Neural cell (in vitro differentiated cells): ENCODE measurements around the gene FOXP4. TPM values are rescaled to one million over a fixed set of nuclear protein-coding genes. Genes with fewer than 3 reads are reported as not detected.

Source experiments
- H2AFZ ChIP-seq: fragments of 200-600, 300-800 bp; sonication (generic), shearing (Covaris generic); 2 replicates; pipeline ENCODE4 v1.6.0; 2014; ENCODE audit warnings: low read depth, mild to moderate bottlenecking, antibody characterized with exemption, low read length, moderate library complexity
- H3F3A ChIP-seq: fragments of 200-600 bp; shearing (Covaris generic); 2 replicates; pipeline ENCODE4 v1.6.1; 2016; ENCODE audit warnings: mild to moderate bottlenecking, moderate library complexity, mixed read lengths, antibody characterized with exemption, low read length; ENCODE audit not compliant: insufficient read depth, poor library complexity, severe bottlenecking
- H3K27ac ChIP-seq: fragments of 200-600, 300-800 bp; sonication (generic), shearing (Covaris generic); 2 replicates; pipeline ENCODE4 v1.5.1; 2014; ENCODE audit warnings: mild to moderate bottlenecking, low read length, moderate library complexity
- H3K27me3 ChIP-seq: fragments of 300-800, 200-600 bp; sonication (generic), shearing (Covaris generic); 2 replicates; pipeline ENCODE4 v1.6.0; 2014; ENCODE audit warnings: mild to moderate bottlenecking, low read depth, low read length, moderate library complexity; ENCODE audit not compliant: insufficient read depth
- H3K36me3 ChIP-seq: fragments of 300-800, 200-600 bp; sonication (generic), shearing (Covaris generic); 2 replicates; pipeline ENCODE4 v1.5.1; 2014; ENCODE audit warnings: mild to moderate bottlenecking, antibody characterized with exemption, low read length, moderate library complexity; ENCODE audit not compliant: insufficient read depth
- H3K4me2 ChIP-seq: fragments of 300-800, 200-600 bp; sonication (generic), shearing (Covaris generic); 2 replicates; pipeline ENCODE4 v1.6.0; 2014; ENCODE audit warnings: mild to moderate bottlenecking, low read length
- H3K4me3 ChIP-seq: fragments of 300-800, 200-600 bp; sonication (generic), shearing (Covaris generic); 2 replicates; pipeline ENCODE4 v1.5.1; 2014; ENCODE audit warnings: mild to moderate bottlenecking, low read length, moderate library complexity
- H3K79me2 ChIP-seq: fragments of 200-600 bp; shearing (Covaris generic); replicated peaks from 2 replicates; pipeline ENCODE4 v1.6.0; 2014; ENCODE audit warnings: mild to moderate bottlenecking, low read length, moderate library complexity; ENCODE audit not compliant: insufficient read depth
- H3K9ac ChIP-seq: fragments of 300-800, 200-600 bp; sonication (generic), shearing (Covaris generic); 2 replicates; pipeline ENCODE4 v1.6.1; 2016; ENCODE audit warnings: mild to moderate bottlenecking, low read length, mixed read lengths
- H3K9me2 ChIP-seq: fragments of 200-600 bp; shearing (Covaris generic); 2 replicates; pipeline ENCODE4 v1.6.1; 2016; ENCODE audit warnings: mild to moderate bottlenecking, low read length, mixed read lengths; ENCODE audit not compliant: insufficient read depth
- H3K9me3 ChIP-seq: fragments of 200-600, 300-800 bp; sonication (generic), shearing (Covaris generic); 2 replicates; pipeline ENCODE4 v1.6.1; 2016; ENCODE audit warnings: mild to moderate bottlenecking, mixed run types, low read length, moderate library complexity, mixed read lengths
- H4K20me1 ChIP-seq: fragments of 200-600 bp; shearing (Covaris generic); 2 replicates; pipeline ENCODE4 v1.6.1; 2016; ENCODE audit warnings: mild to moderate bottlenecking, mixed run types; ENCODE audit not compliant: insufficient read depth
- CTCF ChIP-seq: fragments of 450-650 bp; IDR thresholded peaks from 2 replicates; pipeline ENCODE4 v1.5.1; 2014; ENCODE audit warnings: antibody characterized with exemption, mild to moderate bottlenecking, moderate library complexity; ENCODE audit not compliant: poor library complexity, severe bottlenecking
- EP300 ChIP-seq: fragments of 450-650 bp; conservative IDR thresholded peaks from 2 replicates; pipeline ENCODE4 v1.6.1; 2014; ENCODE audit warnings: antibody characterized with exemption, mild to moderate bottlenecking, moderate library complexity; ENCODE audit not compliant: poor library complexity, severe bottlenecking
- EZH2 ChIP-seq: fragments of 200-600, 300-800 bp; shearing (Covaris generic), sonication (generic); IDR thresholded peaks from 2 replicates; pipeline ENCODE4 v1.6.1; 2014; ENCODE audit warnings: antibody characterized with exemption, low read length, borderline replicate concordance, mild to moderate bottlenecking; ENCODE audit not compliant: insufficient read depth, poor library complexity, severe bottlenecking
- MXI1 ChIP-seq: fragments of 450-650 bp; conservative IDR thresholded peaks from 2 replicates; pipeline ENCODE4 v1.6.1; 2014; ENCODE audit warnings: antibody characterized with exemption, mild to moderate bottlenecking; ENCODE audit not compliant: poor library complexity, severe bottlenecking
- POLR2AphosphoS5 ChIP-seq: IDR thresholded peaks from 2 replicates; pipeline ENCODE4 v1.6.1; 2012
- RAD21 ChIP-seq: fragments of 450-650 bp; conservative IDR thresholded peaks from 2 replicates; pipeline ENCODE4 v1.6.1; 2014; ENCODE audit warnings: antibody characterized with exemption, mild to moderate bottlenecking, moderate library complexity
- REST ChIP-seq: IDR thresholded peaks from 2 replicates; pipeline ENCODE4 v1.6.1; 2012; ENCODE audit warnings: borderline replicate concordance
- SMC3 ChIP-seq: fragments of 450-650 bp; conservative IDR thresholded peaks from 2 replicates; pipeline ENCODE4 v1.6.1; 2014; ENCODE audit warnings: antibody characterized with exemption, mild to moderate bottlenecking, moderate library complexity; ENCODE audit not compliant: poor library complexity
- TAF1 ChIP-seq: IDR thresholded peaks from 2 replicates; pipeline ENCODE4 v1.6.1; 2012; ENCODE audit warnings: low read depth
- polyA plus RNA-seq: library from polyadenylated mRNA; depleted of rRNA; stranded (reverse); fragments of >200 nt; gene quantifications from 2 replicates; pipeline ENCODE4 v1.2.3, GENCODE V29; 2014

FOXP4 gene
- polyA plus RNA-seq, 1 donor from 2014 or later, result 7.1 TPM

GRCh38 chr6:41547799-41548097 lies 1.6 kb downstream of the FOXP4 start:
- H4K20me1 ChIP-seq, result peaks cover 40% of the 10 kb centered on the region
- peak overlapping the region; percentile 76 for H3K4me2 ChIP-seq
- peak overlapping the region; percentile 70 for H3K27ac ChIP-seq
- H3K4me3 ChIP-seq, result peak overlapping the region; percentile 93
- no peaks in the 10 kb centered on the region for H3F3A ChIP-seq
- TF ChIP-seq RAD21 (no peak), EZH2 (peak; percentile 3)
- peaks cover 60% of the 10 kb centered on the region for H3K79me2 ChIP-seq
- H3K9me2 ChIP-seq, result no peaks in the 10 kb centered on the region
- H3K36me3 ChIP-seq, result no peaks in the 10 kb centered on the region
- no peaks in the 10 kb centered on the region for H3K9me3 ChIP-seq
- H2AFZ ChIP-seq, result no peak overlapping the region
- peaks cover 13% of the 10 kb centered on the region for H3K27me3 ChIP-seq
- H3K9ac ChIP-seq, result peak overlapping the region; percentile 80

GRCh38 chr6:41548098-41548840 lies 2.1 kb downstream of the FOXP4 start:
- H3K9me2 ChIP-seq, result no peaks in the 10 kb centered on the region
- peaks cover 13% of the 10 kb centered on the region for H3K27me3 ChIP-seq
- peaks cover 40% of the 10 kb centered on the region for H4K20me1 ChIP-seq
- H3K9me3 ChIP-seq, result no peaks in the 10 kb centered on the region
- no peak overlapping the region for H2AFZ ChIP-seq
- no peaks in the 10 kb centered on the region for H3F3A ChIP-seq
- peak overlapping the region; percentile 70 for H3K27ac ChIP-seq
- H3K36me3 ChIP-seq, result no peaks in the 10 kb centered on the region
- peaks cover 66% of the 10 kb centered on the region for H3K79me2 ChIP-seq
- TF ChIP-seq MXI1, result no peak
- TF ChIP-seq EZH2, result peak; percentile 27
- H3K4me2 ChIP-seq, result peak overlapping the region; percentile 76
- peak overlapping the region; percentile 93 for H3K4me3 ChIP-seq
- peak overlapping the region; percentile 80 for H3K9ac ChIP-seq

GRCh38 chr6:41548841-41549642 lies 2.9 kb downstream of the FOXP4 start:
- Histone ChIP-seq H3K79me2 (peaks cover 73% of the 10 kb centered on the region), H3K9ac (peak overlapping the region; percentile 80), H3K36me3 (no peaks in the 10 kb centered on the region), H3K4me2 (peak overlapping the region; percentile 76), H3K27ac (no peak overlapping the region), H3K27me3 (peaks cover 13% of the 10 kb centered on the region), H3K4me3 (peak overlapping the region; percentile 93), H3K9me2 (no peaks in the 10 kb centered on the region), H3K9me3 (no peaks in the 10 kb centered on the region), H2AFZ (no peak overlapping the region), H3F3A (no peaks in the 10 kb centered on the region), H4K20me1 (peaks cover 46% of the 10 kb centered on the region)
- no peak for TF ChIP-seq SMC3
- TF ChIP-seq TAF1, result no peak
- TF ChIP-seq RAD21, result no peak
- no peak for TF ChIP-seq REST
- no peak for TF ChIP-seq EZH2
- no peak for TF ChIP-seq EP300
- TF ChIP-seq POLR2AphosphoS5, result no peak
- no peak for TF ChIP-seq CTCF
- no peak for TF ChIP-seq MXI1
